DOHH2 (cell line): Measurements from ENCODE around the gene ACAT1.

Experiments
- H3F3A ChIP-seq: fragments of 200-600 bp; sonication (generic), shearing (Covaris generic); 2 replicates; pipeline ENCODE4 v1.6.0; 2016; ENCODE audit warnings: antibody characterized with exemption, mild to moderate bottlenecking; ENCODE audit not compliant: control insufficient read depth, insufficient read depth
- H3K27ac ChIP-seq: fragments of 200-600 bp; sonication (generic); 2 replicates; pipeline ENCODE4 v1.5.1; 2014; ENCODE audit warnings: low read depth, mild to moderate bottlenecking, low read length, moderate library complexity
- H3K27me3 ChIP-seq: fragments of 200-600 bp; sonication (generic); 2 replicates; pipeline ENCODE4 v1.6.1; 2014; ENCODE audit warnings: mild to moderate bottlenecking, low read length, mixed read lengths; ENCODE audit not compliant: control insufficient read depth
- H3K36me3 ChIP-seq: fragments of 200-600 bp; sonication (generic); 2 replicates; pipeline ENCODE4 v1.6.1; 2014; ENCODE audit warnings: mild to moderate bottlenecking, low read length, moderate library complexity, mixed read lengths; ENCODE audit not compliant: control insufficient read depth
- H3K4me1 ChIP-seq: fragments of 200-600 bp; sonication (generic); 2 replicates; pipeline ENCODE4 v1.6.1; 2014; ENCODE audit warnings: mild to moderate bottlenecking, low read length, mixed read lengths; ENCODE audit not compliant: control insufficient read depth
- H3K4me2 ChIP-seq: fragments of 200-600 bp; sonication (generic); 2 replicates; pipeline ENCODE4 v1.6.0; 2014; ENCODE audit warnings: mild to moderate bottlenecking, low read length, moderate library complexity
- H3K4me3 ChIP-seq: fragments of 200-600 bp; sonication (generic); 2 replicates; pipeline ENCODE4 v1.5.1; 2014; ENCODE audit warnings: mild to moderate bottlenecking, low read length, mixed read lengths
- H3K79me2 ChIP-seq: fragments of 200-600 bp; sonication (generic); 2 replicates; pipeline ENCODE4 v1.6.1; 2014; ENCODE audit warnings: mild to moderate bottlenecking, low read length, mixed read lengths; ENCODE audit not compliant: control insufficient read depth
- H3K9me2 ChIP-seq: fragments of 200-600 bp; sonication (generic); replicated peaks from 2 replicates; pipeline ENCODE4 v1.6.1; 2014; ENCODE audit warnings: mild to moderate bottlenecking, low read length, mixed read lengths; ENCODE audit not compliant: control insufficient read depth
- H3K9me3 ChIP-seq: fragments of 200-600 bp; sonication (generic); 2 replicates; pipeline ENCODE4 v1.6.1; 2014; ENCODE audit warnings: antibody characterized with exemption, low read length, mixed read lengths; ENCODE audit not compliant: control insufficient read depth, insufficient read depth
- H4K20me1 ChIP-seq: fragments of 200-600 bp; sonication (generic); 2 replicates; pipeline ENCODE4 v1.6.0; 2014; ENCODE audit warnings: low read depth, mild to moderate bottlenecking, antibody characterized with exemption, low read length, moderate library complexity; ENCODE audit not compliant: control insufficient read depth, insufficient read depth
- EZH2phosphoT487 ChIP-seq: fragments of 200-600 bp; sonication (generic); IDR thresholded peaks from 2 replicates; pipeline ENCODE4 v1.6.1; 2017; ENCODE audit warnings: borderline replicate concordance, mild to moderate bottlenecking, antibody characterized with exemption, low read length, moderate library complexity, mixed read lengths
- TF ChIP-seq, protein P1 (sequence below): fragments of 200-600 bp; sonication (generic); IDR thresholded peaks from one replicate; pipeline ENCODE4 v1.5.1; 2014; ENCODE audit warnings: antibody characterized with exemption, mild to moderate bottlenecking, low read depth, low read length; ENCODE audit not compliant: poor library complexity, severe bottlenecking

ACAT1 gene

DNA sequence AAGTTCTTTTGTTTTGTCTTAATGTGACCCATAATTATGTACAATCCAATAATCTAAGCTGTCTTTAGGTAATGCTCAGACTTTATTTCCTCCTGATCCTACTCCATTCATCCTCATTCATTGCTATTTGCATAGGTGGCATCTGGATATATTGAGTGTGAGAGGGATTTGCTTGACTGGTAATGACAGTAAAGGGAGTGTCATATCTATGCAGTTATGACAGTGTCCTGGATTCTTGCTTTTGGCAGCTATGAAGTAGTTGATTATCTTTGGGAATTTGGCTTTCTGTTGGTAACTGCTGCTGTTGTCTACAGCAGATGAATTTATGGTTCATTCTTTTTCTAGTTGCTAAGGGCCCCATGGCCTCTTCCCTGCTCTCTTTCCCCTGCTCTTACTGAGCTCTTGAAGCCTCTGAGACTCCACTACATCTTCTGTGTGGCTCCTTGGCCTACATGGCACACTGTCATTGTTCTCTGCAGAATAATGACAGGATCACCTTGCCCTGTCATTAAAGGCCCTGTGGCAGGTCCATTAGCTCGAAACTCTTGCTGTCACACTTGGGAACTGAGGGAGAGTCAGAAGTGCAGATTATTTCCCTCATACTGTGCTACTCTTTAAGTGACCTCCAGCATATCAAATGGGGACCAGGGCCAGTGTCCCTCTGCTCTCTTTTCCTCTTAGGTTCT is 20.1 kb upstream of the ACAT1 start:
- H3F3A ChIP-seq = no peaks in the 10 kb centered on the region; the same call in 1 of the 2 replicates

DNA sequence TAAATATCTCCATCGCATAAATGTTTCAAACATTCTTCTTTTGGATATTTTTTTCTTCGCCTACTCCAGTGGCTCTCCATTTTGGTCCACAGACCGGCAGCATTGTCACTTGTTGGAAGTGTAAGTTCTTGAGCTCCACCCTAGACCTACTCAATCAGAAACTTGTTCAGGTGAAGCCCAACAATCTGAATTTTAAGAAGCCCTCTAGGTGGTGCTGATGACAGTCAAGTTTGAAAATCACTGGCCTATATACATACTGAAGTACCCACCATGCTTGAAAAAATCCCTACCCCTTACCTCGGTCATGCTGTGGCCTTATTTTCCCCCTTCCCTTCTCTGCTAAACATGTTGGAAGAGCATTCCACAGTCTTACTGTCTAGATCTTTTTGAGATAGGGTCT is 10.2 kb upstream of the ACAT1 start:
- Histone ChIP-seq H3K27ac (no peak overlapping the region), H3K27me3 (no peaks in the 10 kb centered on the region), H3K9me2 (no peaks in the 10 kb centered on the region), H3K79me2 (no peaks in the 10 kb centered on the region), H3K4me3 (no peak overlapping the region), H3K9me3 (no peaks in the 10 kb centered on the region), H3F3A (no peaks in the 10 kb centered on the region; the same call in 1 of the 2 replicates), H4K20me1 (no peaks in the 10 kb centered on the region), H3K4me2 (no peak overlapping the region), H3K36me3 (no peaks in the 10 kb centered on the region), H3K4me1 (peaks cover 3% of the 10 kb centered on the region; the same call in 1 of the 2 replicates)
- TF ChIP-seq EZH2phosphoT487 = no peak
- TF ChIP-seq, protein P1, sequence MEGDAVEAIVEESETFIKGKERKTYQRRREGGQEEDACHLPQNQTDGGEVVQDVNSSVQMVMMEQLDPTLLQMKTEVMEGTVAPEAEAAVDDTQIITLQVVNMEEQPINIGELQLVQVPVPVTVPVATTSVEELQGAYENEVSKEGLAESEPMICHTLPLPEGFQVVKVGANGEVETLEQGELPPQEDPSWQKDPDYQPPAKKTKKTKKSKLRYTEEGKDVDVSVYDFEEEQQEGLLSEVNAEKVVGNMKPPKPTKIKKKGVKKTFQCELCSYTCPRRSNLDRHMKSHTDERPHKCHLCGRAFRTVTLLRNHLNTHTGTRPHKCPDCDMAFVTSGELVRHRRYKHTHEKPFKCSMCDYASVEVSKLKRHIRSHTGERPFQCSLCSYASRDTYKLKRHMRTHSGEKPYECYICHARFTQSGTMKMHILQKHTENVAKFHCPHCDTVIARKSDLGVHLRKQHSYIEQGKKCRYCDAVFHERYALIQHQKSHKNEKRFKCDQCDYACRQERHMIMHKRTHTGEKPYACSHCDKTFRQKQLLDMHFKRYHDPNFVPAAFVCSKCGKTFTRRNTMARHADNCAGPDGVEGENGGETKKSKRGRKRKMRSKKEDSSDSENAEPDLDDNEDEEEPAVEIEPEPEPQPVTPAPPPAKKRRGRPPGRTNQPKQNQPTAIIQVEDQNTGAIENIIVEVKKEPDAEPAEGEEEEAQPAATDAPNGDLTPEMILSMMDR = peak; percentile 29

More for the DNA sequence above, 20.1 kb upstream of the ACAT1 start:
- Histone ChIP-seq H3K36me3 (peaks cover 31% of the 10 kb centered on the region), H4K20me1 (no peaks in the 10 kb centered on the region), H3K27me3 (no peaks in the 10 kb centered on the region), H3K4me3 (no peak overlapping the region), H3K4me2 (no peak overlapping the region), H3K4me1 (no peaks in the 10 kb centered on the region), H3K27ac (no peak overlapping the region), H3K9me3 (no peaks in the 10 kb centered on the region), H3K9me2 (no peaks in the 10 kb centered on the region), H3K79me2 (no peaks in the 10 kb centered on the region)
- TF ChIP-seq, protein P1 = no peak
- TF ChIP-seq EZH2phosphoT487 = no peak

DNA sequence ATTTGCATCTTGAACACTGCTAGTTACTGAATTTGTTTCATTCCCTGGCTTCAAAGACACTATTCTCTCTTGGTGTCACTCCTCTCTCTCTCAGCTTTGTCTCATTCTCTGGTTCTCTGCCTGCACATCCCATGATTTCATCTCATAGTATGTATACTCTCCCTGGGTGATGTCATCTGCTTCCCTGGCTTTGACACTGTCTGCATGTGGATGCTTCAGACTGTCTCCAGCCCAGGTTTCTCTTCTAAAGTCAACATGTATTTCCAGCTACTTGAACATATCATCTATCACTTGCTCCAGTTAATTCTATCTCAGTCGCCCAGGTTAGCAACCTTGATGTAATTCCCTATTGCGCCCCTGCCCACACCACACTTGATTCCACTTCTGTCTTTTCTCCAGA is 9.3 kb upstream of the ACAT1 start:
- Histone ChIP-seq H3F3A (no peaks in the 10 kb centered on the region), H3K4me3 (no peak overlapping the region), H3K27me3 (no peaks in the 10 kb centered on the region), H3K36me3 (no peaks in the 10 kb centered on the region), H3K9me2 (no peaks in the 10 kb centered on the region), H3K27ac (no peak overlapping the region), H3K79me2 (no peaks in the 10 kb centered on the region), H4K20me1 (no peaks in the 10 kb centered on the region), H3K9me3 (no peaks in the 10 kb centered on the region), H3K4me1 (peaks cover 3% of the 10 kb centered on the region; the same call in 1 of the 2 replicates), H3K4me2 (no peak overlapping the region)
- TF ChIP-seq EZH2phosphoT487 = no peak
- TF ChIP-seq, protein P1 = no peak
